ENCODE measurements around the gene FIBCD1.

The FIBCD1 gene

DNA sequence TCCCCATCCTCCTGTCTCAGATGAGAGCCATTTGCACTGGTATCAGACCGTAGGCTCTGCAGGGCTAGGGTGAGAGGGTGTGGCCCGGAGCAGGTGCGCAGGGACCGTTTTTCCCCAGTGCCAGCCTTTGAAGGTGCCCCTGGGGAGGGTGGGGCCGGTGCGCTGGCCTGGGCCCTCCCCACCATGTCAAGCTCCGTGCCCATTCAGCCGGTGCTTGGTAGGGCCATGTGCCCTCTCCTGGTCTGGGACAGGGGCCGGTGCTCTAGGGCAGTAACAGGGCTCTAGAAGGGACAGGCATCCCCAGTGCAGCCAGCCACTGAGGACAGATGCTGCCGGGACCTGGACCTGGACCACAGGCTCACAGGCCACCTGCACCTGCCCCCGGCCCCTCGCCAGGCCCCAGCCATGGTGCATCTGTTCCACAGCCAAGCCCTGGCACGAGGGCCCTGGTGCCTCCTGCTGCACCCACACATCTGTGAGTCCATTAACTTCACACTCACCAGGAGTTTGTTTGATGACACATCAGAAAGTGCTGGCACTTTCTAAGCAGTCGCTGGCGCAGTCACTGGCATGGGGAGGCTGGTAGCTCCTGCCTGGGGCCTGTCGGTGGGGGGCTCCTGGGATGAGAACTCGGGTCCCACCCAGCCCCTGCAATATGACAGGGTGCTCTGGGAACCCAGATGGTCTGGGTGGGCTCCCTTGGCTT, 37.4 kb downstream of the FIBCD1 start:
- no peaks in the 10 kb centered on the region for H3K36me3 ChIP-seq (ENCODE audit: insufficient read depth, low read length)
- H3K27ac ChIP-seq (ENCODE audit: low read depth, low read length): no peak overlapping the region
- WGBS: 91% methylated on average over 17 of the region's 17 CpGs
- H3K9me3 ChIP-seq (ENCODE audit: insufficient read depth, low read depth, low read length): no peaks in the 10 kb centered on the region
- H3K4me3 ChIP-seq (ENCODE audit: low read length): no peak overlapping the region
- no peaks in the 10 kb centered on the region for H3K27me3 ChIP-seq (ENCODE audit: insufficient read depth, low read length)
- no peaks in the 10 kb centered on the region for H3K4me1 ChIP-seq (ENCODE audit: insufficient read depth, low read length)
- H3K9ac ChIP-seq (ENCODE audit: low read depth, low read length): no peak overlapping the region

DNA sequence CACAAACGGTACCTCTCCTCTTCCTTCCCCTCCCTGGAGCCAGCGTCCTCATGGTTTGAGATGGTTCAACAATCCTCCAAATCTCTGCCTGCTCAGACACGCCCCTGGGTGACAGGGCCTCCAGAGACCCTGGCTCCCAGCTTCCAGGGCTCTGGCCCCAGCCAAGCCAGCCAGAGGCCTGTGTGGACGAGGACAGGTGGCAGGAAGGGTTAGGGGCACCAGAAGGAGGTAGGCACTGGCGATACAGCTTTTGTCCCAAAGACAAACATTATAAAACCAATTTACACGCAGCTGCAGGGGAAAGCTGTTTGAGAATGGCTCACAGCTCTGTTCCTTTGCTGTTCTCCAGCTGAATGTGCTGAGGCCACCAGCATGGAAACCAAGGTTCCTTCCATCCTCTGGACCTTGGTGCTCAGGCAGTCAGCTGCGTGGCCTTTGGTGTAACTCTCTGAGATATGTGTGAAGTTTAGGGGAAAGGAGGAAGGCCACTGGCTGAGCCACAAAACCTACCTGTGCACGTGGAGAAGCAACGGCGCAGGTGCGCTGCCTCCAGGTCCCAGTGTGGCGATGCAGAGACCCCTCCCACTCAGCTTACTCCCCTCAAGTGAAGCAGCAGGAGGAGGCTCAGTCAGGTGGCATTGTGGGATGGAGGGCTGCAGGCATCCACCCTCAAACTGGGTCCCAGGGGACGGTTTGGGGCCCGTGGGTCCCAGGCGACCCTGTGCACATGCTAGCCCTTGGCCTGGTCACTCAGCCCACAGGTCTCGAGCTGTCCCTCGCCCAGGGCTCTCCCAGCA, 38.1 kb downstream of the FIBCD1 start:
- no peaks in the 10 kb centered on the region for H3K36me3 ChIP-seq (ENCODE audit: insufficient read depth, low read length)
- H3K9ac ChIP-seq (ENCODE audit: low read depth, low read length): no peak overlapping the region
- 89% methylated on average over 16 of the region's 17 CpGs for WGBS
- H3K4me1 ChIP-seq (ENCODE audit: insufficient read depth, low read length): no peaks in the 10 kb centered on the region
- no peaks in the 10 kb centered on the region for H3K9me3 ChIP-seq (ENCODE audit: insufficient read depth, low read depth, low read length)
- H3K4me3 ChIP-seq (ENCODE audit: low read length): no peak overlapping the region
- H3K27me3 ChIP-seq (ENCODE audit: insufficient read depth, low read length): no peaks in the 10 kb centered on the region
- H3K27ac ChIP-seq (ENCODE audit: low read depth, low read length): no peak overlapping the region

DNA sequence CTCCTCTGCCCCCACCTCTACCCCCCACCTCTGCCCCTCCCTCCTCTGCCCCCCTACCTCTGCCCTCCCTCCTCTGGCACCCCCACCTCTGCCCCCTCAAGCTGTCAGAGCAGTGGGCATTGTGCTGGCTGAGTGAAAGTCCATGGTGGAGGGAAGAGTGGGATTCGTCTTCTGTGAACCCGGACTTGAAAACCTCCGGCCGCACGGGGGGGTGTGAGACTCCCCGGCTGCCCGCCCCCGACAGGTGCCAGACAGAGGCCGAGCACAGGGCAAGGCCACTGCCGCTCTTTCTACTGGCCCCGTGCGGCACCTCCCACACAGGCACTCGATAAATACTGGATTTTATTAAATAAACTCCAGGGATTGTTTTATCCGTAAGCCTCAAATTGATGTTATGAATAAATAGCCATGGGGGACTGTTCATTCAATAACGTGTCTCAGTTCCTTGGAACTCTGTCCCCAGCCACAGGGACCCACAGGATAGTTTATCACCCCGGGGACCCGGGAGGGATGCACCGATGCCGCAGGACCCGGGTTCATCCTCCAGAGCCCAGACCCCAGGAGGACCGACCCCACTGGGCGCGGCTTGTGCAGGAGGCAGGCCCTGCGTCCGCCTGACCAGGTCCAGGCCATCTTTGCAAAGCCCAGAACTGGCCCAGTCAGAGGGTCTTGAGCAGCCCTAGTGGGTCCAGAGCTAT, 39.8 kb downstream of the FIBCD1 start:
- Histone ChIP-seq H3K27ac (ENCODE audit: low read depth, low read length) (no peak overlapping the region), H3K9me3 (ENCODE audit: insufficient read depth, low read depth, low read length) (no peaks in the 10 kb centered on the region), H3K4me3 (ENCODE audit: low read length) (no peak overlapping the region), H3K9ac (ENCODE audit: low read depth, low read length) (no peak overlapping the region), H3K27me3 (ENCODE audit: insufficient read depth, low read length) (no peaks in the 10 kb centered on the region), H3K36me3 (ENCODE audit: insufficient read depth, low read length) (no peaks in the 10 kb centered on the region), H3K4me1 (ENCODE audit: insufficient read depth, low read length) (no peaks in the 10 kb centered on the region)
- 90% methylated on average over 25 of the region's 25 CpGs for WGBS

DNA sequence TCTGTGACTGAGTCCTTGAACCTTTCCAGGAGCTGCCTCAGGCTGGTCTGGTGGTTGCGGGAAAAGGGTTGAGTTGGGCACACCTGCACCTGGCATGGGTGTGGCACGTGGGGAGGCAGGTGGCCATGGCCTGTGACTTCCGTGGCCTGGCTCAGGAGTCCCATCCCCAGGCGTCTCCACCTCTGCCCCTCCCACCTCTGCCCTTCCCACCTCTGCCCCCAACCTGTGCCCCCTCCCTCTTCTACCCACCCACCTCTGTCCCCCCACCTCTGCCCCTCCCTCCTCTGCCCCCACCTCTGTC, 40.5 kb downstream of the FIBCD1 start:
- WGBS: 91% methylated on average over 4 of the region's 4 CpGs
- Histone ChIP-seq H3K9ac (ENCODE audit: low read depth, low read length) (no peak overlapping the region), H3K27ac (ENCODE audit: low read depth, low read length) (no peak overlapping the region), H3K9me3 (ENCODE audit: insufficient read depth, low read depth, low read length) (no peaks in the 10 kb centered on the region), H3K4me3 (ENCODE audit: low read length) (no peak overlapping the region), H3K27me3 (ENCODE audit: insufficient read depth, low read length) (no peaks in the 10 kb centered on the region), H3K4me1 (ENCODE audit: insufficient read depth, low read length) (no peaks in the 10 kb centered on the region), H3K36me3 (ENCODE audit: insufficient read depth, low read length) (no peaks in the 10 kb centered on the region)

DNA sequence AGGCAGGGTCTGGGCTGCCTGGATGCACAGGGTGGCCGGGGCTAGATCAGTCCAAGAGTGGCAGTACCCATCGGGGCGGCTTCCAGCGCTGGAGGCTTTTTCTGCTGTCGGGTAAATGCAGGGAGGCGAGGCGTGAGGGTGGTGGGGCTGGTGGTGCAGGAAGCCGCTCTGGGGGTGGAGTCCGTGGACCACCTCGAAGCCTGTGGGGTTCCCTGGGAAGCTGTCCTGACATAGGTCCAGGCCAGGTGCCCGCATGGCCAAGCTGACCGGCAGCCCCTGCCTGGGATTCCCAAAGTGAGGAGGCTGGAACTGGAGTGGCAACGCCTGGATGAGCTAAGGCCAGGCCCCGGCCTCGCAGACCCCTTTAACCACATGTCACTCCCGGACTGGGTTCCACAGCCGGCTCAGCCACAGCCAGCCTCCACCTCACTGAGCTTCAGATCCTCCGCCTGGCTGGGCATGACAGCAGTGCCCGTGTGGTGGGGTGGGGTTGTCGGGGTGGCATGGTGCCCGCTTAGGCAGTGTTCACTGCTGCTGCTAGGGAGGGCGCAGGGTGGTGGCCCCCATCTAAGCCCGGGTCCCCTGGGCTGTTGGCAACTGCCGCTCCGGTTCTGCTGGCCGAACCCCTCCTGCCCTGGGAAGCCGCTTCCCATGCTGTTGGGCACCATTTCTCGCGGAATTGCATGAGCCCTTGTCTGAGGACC, 41.0 kb downstream of the FIBCD1 start:
- Histone ChIP-seq H3K27me3 (ENCODE audit: insufficient read depth, low read length) (no peaks in the 10 kb centered on the region), H3K4me3 (ENCODE audit: low read length) (no peak overlapping the region), H3K9me3 (ENCODE audit: insufficient read depth, low read depth, low read length) (no peaks in the 10 kb centered on the region), H3K36me3 (ENCODE audit: insufficient read depth, low read length) (no peaks in the 10 kb centered on the region), H3K9ac (ENCODE audit: low read depth, low read length) (no peak overlapping the region), H3K27ac (ENCODE audit: low read depth, low read length) (no peak overlapping the region), H3K4me1 (ENCODE audit: insufficient read depth, low read length) (no peaks in the 10 kb centered on the region)
- 90% methylated on average over 29 of the region's 29 CpGs for WGBS

DNA sequence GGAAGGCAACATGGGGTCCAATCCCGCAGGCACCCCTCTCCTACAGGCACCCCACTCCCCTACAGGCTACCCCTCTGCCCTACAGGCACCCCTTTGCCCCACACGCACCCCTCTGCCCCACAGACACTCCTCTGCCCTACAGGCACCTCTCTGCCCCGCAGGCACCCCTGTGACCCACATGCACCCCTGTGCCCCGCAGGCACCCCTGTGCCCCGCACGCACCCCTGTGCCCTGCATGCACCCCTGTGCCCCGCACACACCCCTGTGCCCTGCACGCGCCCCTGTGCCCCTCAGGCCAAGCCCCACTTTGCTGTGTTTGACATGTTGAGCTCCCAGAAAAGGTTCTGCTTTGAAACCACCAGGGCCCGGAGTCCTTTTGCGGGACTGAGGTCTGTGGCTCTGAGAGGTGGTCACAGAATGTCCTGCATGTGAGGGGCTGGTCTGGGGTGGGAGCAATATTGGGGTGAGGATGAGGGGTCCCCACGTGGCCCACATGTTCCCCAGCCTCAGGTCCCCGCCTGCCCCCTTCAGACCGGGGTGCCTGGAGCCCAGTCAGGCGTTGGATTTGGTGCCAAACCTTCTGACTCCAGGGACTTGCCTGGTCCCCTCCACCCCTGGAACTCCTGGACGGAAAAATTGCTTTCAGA, 41.8 kb downstream of the FIBCD1 start:
- Histone ChIP-seq H3K4me3 (ENCODE audit: low read length) (no peak overlapping the region), H3K4me1 (ENCODE audit: insufficient read depth, low read length) (no peaks in the 10 kb centered on the region), H3K27me3 (ENCODE audit: insufficient read depth, low read length) (no peaks in the 10 kb centered on the region), H3K36me3 (ENCODE audit: insufficient read depth, low read length) (no peaks in the 10 kb centered on the region), H3K9me3 (ENCODE audit: insufficient read depth, low read depth, low read length) (no peaks in the 10 kb centered on the region), H3K27ac (ENCODE audit: low read depth, low read length) (no peak overlapping the region), H3K9ac (ENCODE audit: low read depth, low read length) (no peak overlapping the region)
- WGBS: 91% methylated on average over 16 of the region's 16 CpGs

DNA sequence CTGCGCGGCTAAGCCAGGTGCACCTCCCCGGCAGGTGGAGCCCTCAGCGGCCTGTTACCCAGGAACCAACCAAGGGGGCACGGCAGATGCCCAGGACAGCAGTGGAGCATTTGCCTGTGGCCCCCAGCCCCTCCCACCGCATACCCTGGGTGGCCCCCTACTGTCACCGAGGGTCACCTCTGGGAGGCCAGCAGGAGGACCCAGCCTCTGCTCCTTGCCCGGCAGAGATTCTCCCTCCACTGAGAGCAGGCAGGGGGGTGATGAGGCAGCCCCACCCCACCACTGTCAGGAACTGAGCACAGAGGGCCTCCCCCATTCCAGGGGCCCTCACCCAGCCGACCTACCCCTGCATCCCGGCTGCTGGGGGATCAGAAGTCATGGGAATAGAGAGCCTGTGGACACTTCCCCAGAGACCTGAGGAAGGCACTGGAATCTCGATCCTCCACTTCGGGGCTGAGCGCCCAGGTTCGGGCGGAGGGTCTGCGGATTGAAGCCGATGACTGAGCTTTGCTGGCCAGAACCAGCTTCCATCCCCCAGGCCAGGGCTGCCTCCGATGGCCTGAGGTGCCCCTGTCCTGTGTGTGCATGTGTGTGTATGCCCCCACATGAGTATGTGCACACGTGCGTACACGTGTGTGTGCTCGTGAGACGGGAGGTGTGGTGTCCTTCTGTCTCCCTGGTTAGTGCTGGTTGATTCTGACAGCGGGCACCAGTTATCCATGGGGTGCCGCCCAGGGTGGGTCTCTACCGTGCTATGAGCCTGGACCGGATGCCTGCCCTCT, 42.6 kb downstream of the FIBCD1 start, which contains the start of gene QRFP:
Gene QRFP (minus strand): TSS at position 580 of the 782 bp plus-strand sequence. CDS start 2,974 bp downstream, outside the sequence.
- Histone ChIP-seq H3K27ac (ENCODE audit: low read depth, low read length) (no peak within 1 kb of the TSS), H3K4me1 (ENCODE audit: insufficient read depth, low read length) (no peaks in the 10 kb centered on the region), H3K36me3 (ENCODE audit: insufficient read depth, low read length) (peaks cover 3% of the 10 kb centered on the region; the same call in 1 of the 2 replicates), H3K27me3 (ENCODE audit: insufficient read depth, low read length) (no peaks in the 10 kb centered on the region), H3K9me3 (ENCODE audit: insufficient read depth, low read depth, low read length) (no peaks in the 10 kb centered on the region), H3K9ac (ENCODE audit: low read depth, low read length) (no peak within 1 kb of the TSS), H3K4me3 (ENCODE audit: low read length) (no peak within 1 kb of the TSS)
- 91% methylated on average over 27 of the region's 27 CpGs for WGBS

DNA sequence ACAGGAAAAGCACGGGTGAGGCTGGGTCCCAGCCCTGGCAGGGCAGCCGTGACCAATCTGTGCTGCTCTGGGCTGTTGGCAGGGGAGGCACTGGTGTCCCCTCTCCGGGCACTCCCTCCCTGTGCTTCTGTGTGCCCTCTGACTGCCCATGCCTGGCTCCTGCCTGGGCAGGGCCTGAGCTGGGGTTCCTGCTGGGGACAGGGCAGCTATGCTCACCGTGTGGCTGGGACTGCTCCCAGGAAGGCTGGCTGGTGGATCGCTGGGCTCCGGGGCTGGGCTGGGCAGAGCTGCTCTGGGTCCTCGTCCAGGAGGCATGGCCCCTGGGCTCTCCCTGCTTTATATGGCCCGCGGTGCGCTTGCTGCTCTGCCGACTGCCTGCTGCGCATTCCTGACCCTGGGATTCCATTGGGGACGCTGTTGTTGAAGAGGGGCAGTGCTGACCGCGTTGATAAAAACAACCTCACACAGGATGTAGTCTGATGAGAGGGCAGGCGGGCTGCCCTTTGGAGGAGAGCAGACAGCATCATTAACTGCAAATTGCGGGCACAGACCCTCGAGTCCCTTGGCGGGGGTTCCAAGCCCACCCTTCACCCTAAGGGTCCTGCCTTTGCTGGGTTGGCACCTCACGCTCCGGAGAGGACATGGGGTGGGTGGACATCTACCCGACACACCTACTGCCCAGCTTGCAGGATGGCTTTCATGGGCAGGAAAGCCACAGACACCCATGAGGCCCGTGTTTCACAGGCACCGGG, 43.4 kb downstream of the FIBCD1 start:
- H3K9me3 ChIP-seq (ENCODE audit: insufficient read depth, low read depth, low read length): no peaks in the 10 kb centered on the region
- no peaks in the 10 kb centered on the region for H3K27me3 ChIP-seq (ENCODE audit: insufficient read depth, low read length)
- no peak overlapping the region for H3K27ac ChIP-seq (ENCODE audit: low read depth, low read length)
- WGBS: 87% methylated on average over 24 of the region's 24 CpGs
- H3K4me3 ChIP-seq (ENCODE audit: low read length): no peak overlapping the region
- H3K4me1 ChIP-seq (ENCODE audit: insufficient read depth, low read length): no peaks in the 10 kb centered on the region
- H3K36me3 ChIP-seq (ENCODE audit: insufficient read depth, low read length): peaks cover 3% of the 10 kb centered on the region; the same call in 1 of the 2 replicates
- H3K9ac ChIP-seq (ENCODE audit: low read depth, low read length): no peak overlapping the region

DNA sequence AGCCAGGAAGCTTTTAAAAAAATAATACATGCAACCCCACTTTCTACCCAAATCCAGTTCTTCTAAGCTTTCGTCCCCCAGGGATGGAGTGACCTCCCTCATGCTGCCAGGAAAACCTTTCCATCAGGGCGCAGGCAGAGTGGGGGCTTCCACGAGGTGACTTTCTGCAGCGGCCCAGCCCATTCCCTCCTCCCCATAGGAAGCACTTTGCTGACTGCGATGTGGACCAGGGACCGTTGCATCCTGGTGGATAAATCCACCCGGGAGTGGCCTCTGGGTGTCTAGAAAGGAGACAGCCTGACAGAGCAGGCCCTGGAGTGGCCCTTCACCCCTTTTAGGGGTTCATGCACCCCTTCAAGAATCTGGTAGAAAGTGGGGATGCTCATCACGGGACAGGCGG, 44.0 kb downstream of the FIBCD1 start:
- H3K9ac ChIP-seq (ENCODE audit: low read depth, low read length): no peak overlapping the region
- no peaks in the 10 kb centered on the region for H3K27me3 ChIP-seq (ENCODE audit: insufficient read depth, low read length)
- H3K9me3 ChIP-seq (ENCODE audit: insufficient read depth, low read depth, low read length): no peaks in the 10 kb centered on the region
- H3K27ac ChIP-seq (ENCODE audit: low read depth, low read length): no peak overlapping the region
- H3K36me3 ChIP-seq (ENCODE audit: insufficient read depth, low read length): peaks cover 9% of the 10 kb centered on the region
- H3K4me3 ChIP-seq (ENCODE audit: low read length): no peak overlapping the region
- no peaks in the 10 kb centered on the region for H3K4me1 ChIP-seq (ENCODE audit: insufficient read depth, low read length)
- WGBS: 92% methylated on average over 9 of the region's 9 CpGs

DNA sequence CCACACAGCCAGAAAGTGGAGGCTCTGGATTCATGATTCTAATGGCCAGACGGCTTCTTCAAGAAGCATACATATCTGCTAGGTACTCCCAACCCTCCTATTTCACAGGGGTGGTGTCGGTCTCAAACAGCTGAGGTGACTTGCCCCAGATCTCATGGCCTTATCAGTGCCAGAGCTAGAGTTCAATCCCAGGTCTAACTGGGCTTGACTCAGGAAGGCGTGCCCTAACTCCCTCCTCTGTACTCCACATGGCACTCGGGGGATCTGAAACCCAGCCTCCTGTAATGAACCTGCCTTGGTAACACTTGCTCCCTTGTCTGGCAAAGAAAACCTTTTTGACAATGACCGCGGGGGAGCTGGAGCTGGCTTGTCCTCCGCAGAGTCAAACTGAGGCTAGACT, 44.5 kb downstream of the FIBCD1 start:
- no peak overlapping the region for H3K4me3 ChIP-seq (ENCODE audit: low read length)
- no peak overlapping the region for H3K27ac ChIP-seq (ENCODE audit: low read depth, low read length)
- WGBS: 90% methylated on average over 7 of the region's 7 CpGs
- peaks cover 11% of the 10 kb centered on the region for H3K36me3 ChIP-seq (ENCODE audit: insufficient read depth, low read length)
- H3K9ac ChIP-seq (ENCODE audit: low read depth, low read length): no peak overlapping the region
- no peaks in the 10 kb centered on the region for H3K9me3 ChIP-seq (ENCODE audit: insufficient read depth, low read depth, low read length)
- H3K4me1 ChIP-seq (ENCODE audit: insufficient read depth, low read length): no peaks in the 10 kb centered on the region
- no peaks in the 10 kb centered on the region for H3K27me3 ChIP-seq (ENCODE audit: insufficient read depth, low read length)
